ENCODE results near the gene AGTRAP. TPM values are rescaled to one million over a fixed set of nuclear protein-coding genes. Genes with fewer than 3 reads are reported as not detected.
A peak's percentile ranks its signal among the peaks of the same experiment; 100 is the strongest.

AGTRAP gene
- total and polyA plus RNA-seq, 2 of the 8 experiments (the other 6 are each of a cell fraction or from before 2014, with no cell fraction given): 69.7 to 192 TPM

DNA sequence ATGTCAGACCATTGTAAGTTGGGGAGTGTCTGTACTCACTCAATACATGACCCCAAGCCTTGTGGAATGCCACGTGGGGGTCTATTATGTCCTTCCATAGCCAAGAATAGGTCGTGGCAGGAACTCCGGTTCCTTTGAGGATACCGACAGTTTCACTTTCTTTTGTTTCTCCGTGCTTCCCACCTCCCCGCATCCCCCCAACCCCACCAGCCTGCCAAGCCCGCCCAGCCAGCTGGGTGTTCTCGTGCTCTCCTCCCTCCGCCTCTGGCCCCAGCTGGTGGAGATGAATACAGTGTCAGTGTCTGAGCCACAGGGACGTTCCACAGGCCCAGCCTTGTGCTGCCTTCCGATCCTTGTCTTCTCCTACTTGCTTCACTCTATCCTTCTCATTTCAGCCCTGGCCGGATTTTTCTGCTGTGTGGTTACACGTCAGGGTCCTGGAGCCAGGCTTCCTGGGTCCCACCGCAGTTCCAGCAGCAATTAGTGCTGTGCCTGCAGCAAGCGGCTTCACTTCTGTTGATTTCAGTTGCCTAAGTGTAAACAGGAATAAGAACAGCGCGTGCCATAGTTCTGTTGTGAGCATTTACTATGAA, 4.1 kb upstream of the AGTRAP start (continued):
- TF ChIP-seq RAD21 (IDR thresholded peaks at IDR 0.05 in 1 of 2, conservative IDR thresholded peaks at IDR 0.05 in 1 of 2; ENCODE audit: low read depth in 2 of 2, low read length in 2 of 2): no peak
- peak; percentile 88 to 89 for TF ChIP-seq SIN3A (conservative IDR thresholded peaks at IDR 0.05 in 1 of 2, IDR thresholded peaks at IDR 0.05 in 1 of 2; ENCODE audit: low read depth in 1 of 2, low read length in 2 of 2)
- 0 out of 2 replicates have a peak, but pooled peaks have one; percentile 22 for TF ChIP-seq SP1 (IDR thresholded peaks at IDR 0.05; ENCODE audit: low read depth, low read length)
- TF ChIP-seq HDAC6 (IDR thresholded peaks at IDR 0.05; ENCODE audit: low read depth, low read length): no peak

All from H1 (cell line).